Measurements from ENCODE around the gene PRKN.
A peak's percentile ranks its signal among the peaks of the same experiment; 100 is the strongest.

Gene PRKN

GRCh38 chr6:162727322-162728182, at the start of gene PRKN, which contains the start of gene PACRG:
PRKN (minus strand) TSS chr6:162727766.
PACRG (plus strand) TSS chr6:162727974.
- DNase-seq (ENCODE audit: low read depth in 2 of 2): peak; percentile 90 to 91

GRCh38 chr6:162777091-162777490, 49.5 kb upstream of the PRKN start:
- no peak for DNase-seq (ENCODE audit: low read depth in 2 of 2)

GRCh38 chr6:162773996-162774395, 46.4 kb upstream of the PRKN start:
- DNase-seq (ENCODE audit: low read depth in 2 of 2): no peak

- no peak for DNase-seq (ENCODE audit: low read depth in 2 of 2)
Observed at GRCh38 chr6:162772466-162772865, 44.9 kb upstream of the PRKN start.

GRCh38 chr6:162770955-162771354, 43.4 kb upstream of the PRKN start:
- DNase-seq (ENCODE audit: low read depth in 2 of 2): no peak

- DNase-seq (ENCODE audit: low read depth in 2 of 2): no peak
Observed at GRCh38 chr6:162770136-162770535, 42.6 kb upstream of the PRKN start.

GRCh38 chr6:162753775-162754174, 26.2 kb upstream of the PRKN start:
- DNase-seq (ENCODE audit: low read depth in 2 of 2): no peak

GRCh38 chr6:162751211-162751859, 23.8 kb upstream of the PRKN start:
- no peak for DNase-seq (ENCODE audit: low read depth in 2 of 2)

GRCh38 chr6:162750776-162751175, 23.2 kb upstream of the PRKN start:
- DNase-seq (ENCODE audit: low read depth in 2 of 2): no peak

- DNase-seq (ENCODE audit: low read depth in 2 of 2): no peak
Observed at GRCh38 chr6:162736961-162737360, 9.4 kb upstream of the PRKN start.

- no peak for DNase-seq (ENCODE audit: low read depth in 2 of 2)
Observed at GRCh38 chr6:162733489-162733888, 5.9 kb upstream of the PRKN start.

GRCh38 chr6:162730502-162730901, 2.9 kb upstream of the PRKN start:
- no peak for DNase-seq (ENCODE audit: low read depth in 2 of 2)

- no peak for DNase-seq (ENCODE audit: low read depth in 2 of 2)
Observed at GRCh38 chr6:162728706-162729105, 1.1 kb upstream of the PRKN start.

GRCh38 chr6:162728197-162728596, 631 bp upstream of the PRKN start:
- no peak for DNase-seq (ENCODE audit: low read depth in 2 of 2)

GRCh38 chr6:162726947-162727321, 632 bp downstream of the PRKN start:
- no peak for DNase-seq (ENCODE audit: low read depth in 2 of 2)

GRCh38 chr6:162722633-162723032, 4.9 kb downstream of the PRKN start:
- no peak for DNase-seq (ENCODE audit: low read depth in 2 of 2)

GRCh38 chr6:162722226-162722625, 5.3 kb downstream of the PRKN start:
- DNase-seq (ENCODE audit: low read depth in 2 of 2): no peak

- no peak for DNase-seq (ENCODE audit: low read depth in 2 of 2)
Observed at GRCh38 chr6:162721404-162721687, 6.2 kb downstream of the PRKN start.

- no peak for DNase-seq (ENCODE audit: low read depth in 2 of 2)
Observed at GRCh38 chr6:162719528-162719927, 8.0 kb downstream of the PRKN start.

GRCh38 chr6:162715601-162716000, 12.0 kb downstream of the PRKN start:
- DNase-seq (ENCODE audit: low read depth in 2 of 2): no peak

GRCh38 chr6:162713974-162714780, 13.4 kb downstream of the PRKN start:
- DNase-seq (ENCODE audit: low read depth in 2 of 2): no peak

- no peak for DNase-seq (ENCODE audit: low read depth in 2 of 2)
Observed at GRCh38 chr6:162712694-162713093, 14.9 kb downstream of the PRKN start.

- no peak for DNase-seq (ENCODE audit: low read depth in 2 of 2)
Observed at GRCh38 chr6:162711376-162711775, 16.2 kb downstream of the PRKN start.
